ENCODE results near the gene PHYHD1.
A peak's percentile ranks its signal among the peaks of the same experiment; 100 is the strongest.

The PHYHD1 gene

DNA sequence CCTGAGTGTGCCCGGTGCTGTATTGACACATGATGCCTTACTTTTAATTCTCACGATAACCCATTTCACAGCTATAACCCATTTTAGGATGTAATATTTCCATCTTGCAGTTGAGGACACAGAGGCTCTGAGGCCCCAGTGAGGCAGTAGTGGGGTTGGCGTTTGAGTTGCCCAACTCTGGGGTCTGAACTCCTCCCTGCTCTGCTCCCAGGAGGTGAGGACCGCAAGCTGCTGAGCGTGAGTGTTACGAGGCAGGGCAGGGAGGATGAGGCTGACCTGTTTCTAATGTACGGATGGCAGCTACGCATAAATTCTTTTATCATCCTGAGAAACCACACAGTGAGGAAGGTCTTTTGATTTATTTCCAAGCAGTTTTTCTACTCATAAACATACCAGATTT, 27.4 kb upstream of the PHYHD1 start:
- no peak overlapping the region for H3K4me3 ChIP-seq (replicated peaks in 1 of 2; ENCODE audit: low read depth in 2 of 2, low read length in 2 of 2)
- DNase-seq (ENCODE audit: low read depth in 2 of 2): no peak
- TF ChIP-seq, protein P1, sequence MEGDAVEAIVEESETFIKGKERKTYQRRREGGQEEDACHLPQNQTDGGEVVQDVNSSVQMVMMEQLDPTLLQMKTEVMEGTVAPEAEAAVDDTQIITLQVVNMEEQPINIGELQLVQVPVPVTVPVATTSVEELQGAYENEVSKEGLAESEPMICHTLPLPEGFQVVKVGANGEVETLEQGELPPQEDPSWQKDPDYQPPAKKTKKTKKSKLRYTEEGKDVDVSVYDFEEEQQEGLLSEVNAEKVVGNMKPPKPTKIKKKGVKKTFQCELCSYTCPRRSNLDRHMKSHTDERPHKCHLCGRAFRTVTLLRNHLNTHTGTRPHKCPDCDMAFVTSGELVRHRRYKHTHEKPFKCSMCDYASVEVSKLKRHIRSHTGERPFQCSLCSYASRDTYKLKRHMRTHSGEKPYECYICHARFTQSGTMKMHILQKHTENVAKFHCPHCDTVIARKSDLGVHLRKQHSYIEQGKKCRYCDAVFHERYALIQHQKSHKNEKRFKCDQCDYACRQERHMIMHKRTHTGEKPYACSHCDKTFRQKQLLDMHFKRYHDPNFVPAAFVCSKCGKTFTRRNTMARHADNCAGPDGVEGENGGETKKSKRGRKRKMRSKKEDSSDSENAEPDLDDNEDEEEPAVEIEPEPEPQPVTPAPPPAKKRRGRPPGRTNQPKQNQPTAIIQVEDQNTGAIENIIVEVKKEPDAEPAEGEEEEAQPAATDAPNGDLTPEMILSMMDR (IDR thresholded peaks at IDR 0.05; ENCODE audit: low read depth, low read length): no peak

DNA sequence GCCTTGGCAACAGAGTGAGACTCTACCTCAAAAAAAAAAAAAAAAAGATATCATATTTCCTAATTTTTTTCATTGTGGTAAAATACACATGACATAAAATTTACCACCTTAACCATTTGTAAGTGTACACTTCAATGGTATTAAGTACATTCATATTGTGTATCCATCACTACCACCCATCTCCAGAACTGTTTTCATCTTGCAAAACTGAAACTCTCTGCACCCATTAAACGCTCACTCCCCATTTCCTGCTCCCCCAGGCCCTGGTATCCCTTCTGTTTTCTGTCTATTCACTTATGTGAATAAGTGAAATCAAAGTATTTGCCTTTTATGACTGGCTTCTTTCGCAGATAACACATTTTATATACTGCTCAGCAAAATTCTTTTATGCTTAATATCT, 26.0 kb upstream of the PHYHD1 start:
- TF ChIP-seq, protein P1 (IDR thresholded peaks at IDR 0.05; ENCODE audit: low read depth, low read length): no peak
- no peak for DNase-seq (ENCODE audit: low read depth in 2 of 2)
- no peak overlapping the region for H3K4me3 ChIP-seq (replicated peaks in 1 of 2; ENCODE audit: low read depth in 2 of 2, low read length in 2 of 2)

DNA sequence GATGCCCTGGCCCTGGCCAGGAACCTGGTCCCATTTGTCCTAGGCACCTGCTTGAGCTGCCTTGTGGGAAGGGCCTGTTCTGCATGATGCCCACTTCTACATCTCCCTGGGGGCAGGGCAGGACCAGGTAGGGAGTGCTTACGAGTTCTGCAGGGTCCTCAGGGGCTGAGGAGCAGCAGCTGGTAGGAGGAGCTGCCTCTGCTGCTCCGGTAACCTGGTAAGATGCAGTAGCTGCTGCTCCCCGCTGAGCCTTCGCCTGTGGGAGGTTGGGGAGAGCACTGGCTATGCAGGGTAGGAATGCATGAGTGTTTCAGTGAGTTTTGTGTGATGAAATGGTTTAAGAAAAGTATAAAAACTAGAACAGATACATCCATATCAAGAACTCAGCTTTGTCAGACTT, 25.2 kb upstream of the PHYHD1 start:
- TF ChIP-seq, protein P1 (IDR thresholded peaks at IDR 0.05; ENCODE audit: low read depth, low read length): no peak
- no peak overlapping the region for H3K4me3 ChIP-seq (replicated peaks in 1 of 2; ENCODE audit: low read depth in 2 of 2, low read length in 2 of 2)
- no peak for DNase-seq (ENCODE audit: low read depth in 2 of 2)

DNA sequence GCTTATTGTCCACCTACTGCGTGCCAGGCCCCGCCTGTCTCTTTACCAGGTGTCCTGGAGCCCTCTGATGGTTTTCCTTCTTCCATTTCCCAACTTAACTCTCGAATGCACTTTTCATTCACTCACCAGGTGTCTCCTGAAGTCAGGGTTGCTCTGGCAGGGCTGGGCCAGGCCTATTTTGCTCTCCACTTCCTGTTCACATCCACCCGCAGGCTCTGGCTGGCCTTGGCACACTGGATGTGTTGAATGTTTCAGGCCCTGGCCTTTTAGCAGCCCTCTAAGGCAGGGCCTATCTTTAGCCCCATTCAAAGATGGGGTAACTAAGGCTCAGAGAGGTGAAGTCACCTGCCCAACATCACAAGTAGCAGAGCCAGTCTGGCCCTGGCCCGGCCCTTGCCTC, 22.4 kb upstream of the PHYHD1 start:
- TF ChIP-seq, protein P1 (IDR thresholded peaks at IDR 0.05; ENCODE audit: low read depth, low read length): no peak
- no peak overlapping the region for H3K4me3 ChIP-seq (replicated peaks in 1 of 2; ENCODE audit: low read depth in 2 of 2, low read length in 2 of 2)
- DNase-seq (ENCODE audit: low read depth in 2 of 2): no peak

DNA sequence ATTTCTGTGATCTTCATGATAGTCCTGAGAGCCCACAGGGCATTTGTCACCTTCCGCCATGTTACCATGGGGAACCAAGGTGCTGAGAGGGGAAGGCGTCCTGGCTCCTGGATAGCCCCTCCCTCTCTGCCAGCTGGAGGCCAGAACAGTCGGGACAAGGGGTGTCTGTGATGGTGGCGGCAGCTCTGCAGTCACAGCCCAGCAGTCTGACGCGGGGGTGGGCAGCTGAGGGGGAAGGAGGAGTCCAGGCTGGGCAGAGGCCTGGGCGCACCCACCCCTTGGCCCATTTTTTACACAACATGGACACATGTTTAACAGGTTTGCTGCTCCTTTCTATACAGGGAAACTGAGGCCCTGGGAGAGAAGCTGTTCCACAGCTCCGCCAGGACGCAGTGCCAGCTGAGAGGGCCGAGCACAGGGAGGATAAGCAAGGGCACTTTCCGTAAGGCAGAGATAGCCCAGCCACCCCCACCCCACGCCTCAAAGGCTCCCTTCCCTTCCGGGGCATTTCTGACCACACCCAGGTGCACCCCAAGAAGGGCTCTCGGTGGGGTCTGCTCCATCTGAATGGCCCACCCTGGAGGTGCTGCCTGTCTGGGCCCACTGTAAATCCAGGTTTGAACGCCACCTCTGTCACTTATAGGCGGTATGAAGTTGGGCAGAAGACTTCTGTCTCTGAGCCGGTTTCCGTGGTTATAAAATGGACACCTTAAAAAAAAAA, 21.8 kb upstream of the PHYHD1 start:
- H3K4me3 ChIP-seq (replicated peaks in 1 of 2; ENCODE audit: low read depth in 2 of 2, low read length in 2 of 2): no peak overlapping the region
- TF ChIP-seq, protein P1 (IDR thresholded peaks at IDR 0.05; ENCODE audit: low read depth, low read length): no peak
- no peak for DNase-seq (ENCODE audit: low read depth in 2 of 2)

DNA sequence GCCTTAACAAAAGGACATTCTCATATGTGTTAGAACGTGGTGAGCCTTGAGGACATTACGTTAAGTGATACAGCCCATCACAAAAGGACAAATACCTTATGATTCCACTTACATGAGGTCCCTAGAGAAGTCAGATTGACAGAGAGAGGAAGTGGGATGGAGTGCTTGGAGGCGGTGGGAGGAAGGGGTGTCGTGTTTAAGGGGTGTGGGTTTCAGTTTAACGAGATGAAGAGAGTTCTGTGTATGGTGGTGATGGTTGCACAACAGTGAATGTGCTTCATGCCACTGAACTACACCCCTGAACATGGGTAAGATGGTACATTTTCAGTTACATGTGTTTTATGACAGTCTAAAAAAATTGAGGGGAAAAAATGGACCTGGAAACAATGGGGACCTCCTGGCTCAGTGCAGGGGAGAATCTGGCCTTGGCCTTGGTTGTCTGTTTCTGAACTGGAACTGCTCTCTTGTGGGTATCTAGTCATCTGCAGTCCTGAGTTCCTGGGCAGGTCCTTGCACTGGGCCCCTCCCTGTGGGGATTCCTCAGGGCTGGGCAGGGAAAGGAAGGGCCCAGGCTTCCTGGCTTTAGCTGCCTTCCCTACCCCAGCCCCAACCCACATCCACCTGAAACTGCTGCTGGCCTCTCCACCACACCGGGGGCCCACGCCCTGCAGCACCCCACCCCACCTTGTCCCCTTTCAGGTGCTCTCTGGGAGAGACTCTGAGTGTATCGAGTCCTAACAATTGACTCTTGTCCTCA, 21.0 kb upstream of the PHYHD1 start:
- no peak overlapping the region for H3K4me3 ChIP-seq (replicated peaks in 1 of 2; ENCODE audit: low read depth in 2 of 2, low read length in 2 of 2)
- TF ChIP-seq, protein P1 (IDR thresholded peaks at IDR 0.05; ENCODE audit: low read depth, low read length): no peak
- DNase-seq (ENCODE audit: low read depth in 2 of 2): peak in 1 of 2 donors; percentile 24
